NB4 (cell line): ENCODE results near the gene HSFX3.
"Not testable (repeated sequence)": the region's sequence is repeated elsewhere in the genome, so short reads cannot be mapped to it uniquely, and the experiment has no call there.

ENCODE experiments used
- DNase-seq: peaks from one replicate; pipeline ENCODE4 v3.0.0; 2010; ENCODE audit warnings: low read depth
- H3K4me3 ChIP-seq: one replicate; pipeline ENCODE4 v1.5.1; 2011; ENCODE audit warnings: mild to moderate bottlenecking, low read depth, low read length, moderate library complexity
- MYC ChIP-seq: IDR thresholded peaks from 2 replicates; pipeline ENCODE4 v1.6.1; 2011; ENCODE audit warnings: low read depth, low read length
- POLR2A ChIP-seq: IDR thresholded peaks from 2 replicates; pipeline ENCODE4 v1.6.1; 2011; ENCODE audit warnings: mild to moderate bottlenecking; ENCODE audit not compliant: insufficient read length; ENCODE audit errors: extremely low read depth
- TF ChIP-seq, protein P1 (sequence below): IDR thresholded peaks from 2 replicates; pipeline ENCODE4 v1.6.1; 2011; ENCODE audit warnings: low read depth, low read length
- TF ChIP-seq, protein P2 (sequence below): IDR thresholded peaks from one replicate; pipeline ENCODE4 v1.5.1; 2012; ENCODE audit warnings: low read depth, low read length

Gene HSFX3

DNA sequence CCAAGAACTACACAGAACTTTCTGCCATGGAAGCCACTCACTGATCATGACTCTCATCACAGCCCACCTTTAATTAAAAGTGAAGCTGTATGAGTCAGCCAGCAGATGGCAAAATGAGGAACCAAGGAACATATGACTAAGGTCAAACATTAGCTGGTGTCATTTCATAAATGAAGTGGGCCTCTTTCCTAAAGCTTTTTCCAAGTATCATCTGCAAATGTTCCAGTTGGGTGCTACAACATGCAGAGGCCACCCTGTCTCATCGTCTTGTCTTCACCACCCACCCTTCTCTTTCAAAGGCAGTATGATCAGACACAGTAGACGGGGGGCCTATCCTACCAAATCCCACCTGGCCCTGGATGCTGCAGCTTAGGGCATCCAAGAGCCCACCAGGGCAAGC, 18.1 kb downstream of the HSFX3 start:
- TF ChIP-seq, protein P1, sequence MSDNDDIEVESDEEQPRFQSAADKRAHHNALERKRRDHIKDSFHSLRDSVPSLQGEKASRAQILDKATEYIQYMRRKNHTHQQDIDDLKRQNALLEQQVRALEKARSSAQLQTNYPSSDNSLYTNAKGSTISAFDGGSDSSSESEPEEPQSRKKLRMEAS: no peak
- TF ChIP-seq MYC (no peak), POLR2A (no peak)
- TF ChIP-seq, protein P2, sequence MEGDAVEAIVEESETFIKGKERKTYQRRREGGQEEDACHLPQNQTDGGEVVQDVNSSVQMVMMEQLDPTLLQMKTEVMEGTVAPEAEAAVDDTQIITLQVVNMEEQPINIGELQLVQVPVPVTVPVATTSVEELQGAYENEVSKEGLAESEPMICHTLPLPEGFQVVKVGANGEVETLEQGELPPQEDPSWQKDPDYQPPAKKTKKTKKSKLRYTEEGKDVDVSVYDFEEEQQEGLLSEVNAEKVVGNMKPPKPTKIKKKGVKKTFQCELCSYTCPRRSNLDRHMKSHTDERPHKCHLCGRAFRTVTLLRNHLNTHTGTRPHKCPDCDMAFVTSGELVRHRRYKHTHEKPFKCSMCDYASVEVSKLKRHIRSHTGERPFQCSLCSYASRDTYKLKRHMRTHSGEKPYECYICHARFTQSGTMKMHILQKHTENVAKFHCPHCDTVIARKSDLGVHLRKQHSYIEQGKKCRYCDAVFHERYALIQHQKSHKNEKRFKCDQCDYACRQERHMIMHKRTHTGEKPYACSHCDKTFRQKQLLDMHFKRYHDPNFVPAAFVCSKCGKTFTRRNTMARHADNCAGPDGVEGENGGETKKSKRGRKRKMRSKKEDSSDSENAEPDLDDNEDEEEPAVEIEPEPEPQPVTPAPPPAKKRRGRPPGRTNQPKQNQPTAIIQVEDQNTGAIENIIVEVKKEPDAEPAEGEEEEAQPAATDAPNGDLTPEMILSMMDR: no peak
- no peak overlapping the region for H3K4me3 ChIP-seq
- peak; percentile 64 for DNase-seq

DNA sequence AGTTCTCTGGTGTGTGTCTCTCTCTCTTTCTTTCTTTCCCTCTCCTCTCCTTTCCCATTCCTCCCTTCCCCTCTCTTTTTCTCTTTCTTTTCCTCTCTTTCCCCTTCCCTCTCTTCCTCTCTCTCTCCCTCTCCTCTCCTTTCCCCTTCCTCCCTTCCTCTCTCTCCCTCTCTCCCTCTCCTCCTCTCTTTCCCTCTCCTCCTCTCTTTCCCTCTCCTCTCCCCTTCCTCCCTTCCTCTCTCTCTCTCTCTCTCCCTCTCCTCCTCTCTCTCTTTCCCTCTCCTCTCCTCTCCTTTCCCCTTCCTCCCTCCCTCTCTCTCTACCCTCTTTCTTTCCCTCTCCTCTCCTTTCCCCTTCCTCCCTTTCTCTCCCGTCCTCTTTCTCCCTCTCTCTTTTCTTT, 21.3 kb downstream of the HSFX3 start:
- H3K4me3 ChIP-seq: no peak overlapping the region
- no peak for DNase-seq
- no peak for TF ChIP-seq POLR2A
- TF ChIP-seq, protein P2: no peak
- TF ChIP-seq, protein P1: no peak
- no peak for TF ChIP-seq MYC

DNA sequence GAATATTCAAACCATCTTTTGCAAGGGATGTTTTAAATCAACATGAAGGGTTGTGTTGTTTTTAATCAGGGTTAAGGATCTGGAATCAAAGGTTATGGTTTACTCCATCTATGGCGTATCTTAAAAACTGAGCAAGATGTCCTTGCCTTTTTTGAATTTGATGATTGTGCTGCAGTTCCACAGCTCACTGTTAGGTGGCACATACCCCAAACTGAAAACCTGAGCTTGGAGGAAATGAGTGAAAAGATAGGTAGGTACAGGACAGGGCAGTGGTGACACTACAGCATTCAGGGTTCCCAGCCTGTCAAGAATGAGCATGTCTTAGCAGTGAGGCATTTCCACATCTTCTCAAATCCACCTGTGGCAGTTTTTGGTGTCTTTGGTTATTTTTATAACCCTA, 22.0 kb downstream of the HSFX3 start:
- H3K4me3 ChIP-seq: no peak overlapping the region
- peak; percentile 38 for DNase-seq
- TF ChIP-seq, protein P2: peak; percentile 30
- TF ChIP-seq, protein P1: no peak

DNA sequence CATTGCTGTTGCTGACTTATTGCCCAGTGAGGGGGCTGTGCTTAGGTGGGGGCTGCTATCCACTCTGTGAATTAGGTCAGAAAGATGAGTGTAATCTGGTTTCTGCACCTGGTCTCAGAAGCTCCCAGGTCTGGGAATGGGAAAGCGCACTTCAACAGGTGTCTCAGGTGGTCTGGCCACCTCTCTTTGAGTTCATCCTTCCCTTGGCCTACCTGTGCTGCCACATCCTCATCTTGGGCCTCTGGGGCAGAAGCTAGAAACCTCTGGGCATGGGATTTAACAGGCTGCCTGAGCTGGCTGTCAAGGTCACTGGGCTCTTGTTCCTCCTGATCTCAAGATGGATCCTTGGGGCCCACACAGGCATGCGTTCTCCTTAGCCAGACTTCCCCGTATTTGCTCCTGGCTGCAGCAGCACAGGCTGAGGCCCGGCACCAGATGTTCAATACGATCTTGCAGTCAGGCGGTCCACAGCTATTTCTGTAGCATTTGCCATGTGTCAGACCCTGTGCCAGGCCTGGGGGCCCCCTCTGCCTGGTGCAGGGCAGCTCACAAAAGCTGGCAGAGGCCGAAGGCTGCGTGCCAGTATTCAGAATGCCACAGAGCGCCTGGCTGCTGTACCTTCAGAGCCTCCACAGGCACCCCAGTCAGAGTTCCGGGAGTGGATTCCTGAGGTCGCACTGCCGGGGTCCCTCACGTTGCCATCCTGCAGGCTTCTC, 23.2 kb downstream of the HSFX3 start:
- not testable (repeated sequence) for H3K4me3 ChIP-seq, DNase-seq

DNA sequence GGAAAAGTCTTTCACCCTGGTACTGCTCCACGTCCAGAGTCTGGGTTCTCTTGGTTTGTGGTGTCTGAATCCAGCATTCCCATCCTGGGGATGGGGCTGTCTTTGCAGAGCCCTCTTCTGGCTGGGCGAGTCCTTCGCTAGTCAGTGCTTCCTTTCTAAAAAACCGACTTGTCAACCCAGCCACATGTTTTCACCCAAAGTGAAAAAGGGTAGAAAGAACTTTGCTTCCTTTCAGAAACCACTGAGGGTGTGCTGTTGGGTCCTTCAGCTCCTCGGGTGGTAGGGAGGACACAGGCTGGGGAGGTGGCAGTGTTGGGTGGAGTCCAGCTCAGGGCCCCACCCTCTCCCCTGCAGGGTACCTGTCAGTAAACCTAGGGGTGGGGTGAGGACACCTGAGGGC, 23.8 kb downstream of the HSFX3 start:
- not testable (repeated sequence) for H3K4me3 ChIP-seq, DNase-seq

DNA sequence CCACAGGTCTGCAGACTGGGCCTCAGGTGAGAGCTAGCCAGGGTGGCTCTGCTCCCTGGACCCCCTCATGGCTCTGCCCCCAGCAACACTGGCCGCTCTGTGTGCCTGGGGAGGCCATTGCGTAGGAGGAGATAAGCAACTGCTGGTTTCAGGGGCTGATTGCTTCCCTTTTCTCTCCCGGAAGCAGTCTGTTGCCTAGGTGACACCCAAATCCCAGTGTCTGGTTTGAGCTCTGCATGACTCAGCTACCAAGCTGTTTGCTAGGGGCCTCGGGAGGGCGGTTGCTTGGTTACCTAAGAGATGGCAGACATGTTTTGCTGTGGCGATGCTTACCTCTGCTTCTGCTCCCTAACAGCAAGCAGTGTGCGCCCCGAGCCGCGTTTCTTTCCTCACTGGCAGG, 24.3 kb downstream of the HSFX3 start:
- H3K4me3 ChIP-seq: not testable (repeated sequence)
- peak; percentile 82 for DNase-seq

DNA sequence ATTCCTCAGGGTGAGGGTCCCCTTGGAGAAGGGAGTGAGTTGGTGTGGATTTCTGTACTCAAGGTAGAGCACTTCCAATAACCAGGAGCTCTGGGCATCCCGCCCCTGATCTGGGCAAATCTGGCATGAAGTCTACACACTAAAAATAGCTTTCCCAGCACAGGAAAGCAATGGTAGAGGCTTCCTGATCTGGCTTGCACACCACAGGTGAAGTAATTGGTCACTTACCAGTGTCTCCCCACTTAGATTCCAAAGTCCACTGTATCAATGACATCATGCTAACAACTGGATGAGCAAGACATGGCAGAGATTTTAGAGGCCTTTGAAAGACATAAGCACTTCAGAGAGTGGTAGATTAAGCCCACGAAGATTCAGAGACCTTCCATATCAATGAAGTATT, 26.8 kb downstream of the HSFX3 start:
- DNase-seq: no peak
- H3K4me3 ChIP-seq: no peak overlapping the region
- TF ChIP-seq, protein P1: no peak
- TF ChIP-seq, protein P2: no peak
- TF ChIP-seq MYC (no peak), POLR2A (no peak)

DNA sequence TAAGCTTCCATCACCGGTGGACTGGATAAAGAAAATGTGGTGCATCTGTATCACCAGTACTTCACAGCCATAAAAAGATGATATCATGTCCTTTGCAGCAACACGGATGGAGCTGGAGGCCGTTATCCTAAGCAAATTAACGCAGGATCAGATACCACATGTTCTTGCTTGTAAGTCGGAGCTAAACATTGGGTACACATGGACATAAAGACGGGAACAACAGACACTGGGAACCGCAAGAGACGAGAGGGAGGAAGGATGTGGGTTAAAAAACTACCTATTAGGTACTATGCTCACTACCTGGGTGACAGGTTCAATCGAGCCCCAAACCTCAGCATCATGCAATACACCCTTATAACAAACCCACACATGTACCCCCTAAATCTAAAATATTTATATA, 28.3 kb downstream of the HSFX3 start:
- no peak for DNase-seq
- no peak for TF ChIP-seq MYC
- TF ChIP-seq, protein P1: no peak
- TF ChIP-seq POLR2A: no peak
- TF ChIP-seq, protein P2: no peak
- no peak overlapping the region for H3K4me3 ChIP-seq

DNA sequence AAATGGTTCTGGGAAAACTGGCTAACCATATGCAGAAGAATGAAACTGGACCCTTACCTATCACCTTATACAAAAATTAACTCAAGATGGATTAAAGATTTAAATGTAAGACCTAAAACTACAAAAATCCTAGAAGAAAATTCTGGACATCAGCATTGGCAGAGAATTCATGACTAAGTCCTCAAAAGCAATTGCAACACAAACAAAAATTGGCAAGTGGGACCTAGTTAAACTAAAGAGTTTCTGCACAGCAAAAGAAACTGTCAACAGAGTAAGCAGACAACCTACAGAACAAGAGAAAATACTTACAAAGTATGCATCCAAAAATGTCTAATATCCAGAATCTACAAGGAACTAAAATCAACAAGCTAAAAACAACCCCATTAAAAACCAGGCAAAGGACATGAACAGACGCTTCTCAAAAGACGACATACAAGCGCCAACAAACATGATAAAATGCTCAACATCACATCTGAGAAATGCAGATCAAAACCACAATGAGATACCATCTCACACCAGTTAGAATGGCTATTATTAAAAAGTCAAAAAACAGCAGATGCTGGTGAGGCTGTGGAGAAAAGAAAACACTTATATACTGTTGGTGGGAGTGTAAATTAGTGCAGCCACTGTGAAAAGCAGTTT, 29.0 kb downstream of the HSFX3 start:
- not testable (repeated sequence) for DNase-seq, H3K4me3 ChIP-seq
